HepG2 (cell line): Measurements from ENCODE around the gene RAP1GAP2. TPM values are rescaled to one million over a fixed set of nuclear protein-coding genes. Genes with fewer than 3 reads are reported as not detected.

Experiments
- DDIT3 ChIP-seq: sonication (generic); formaldehyde crosslinking; IDR thresholded peaks from 2 replicates; pipeline ENCODE4 v1.4.0; 2020; ENCODE audit warnings: mild to moderate bottlenecking, missing genetic modification reagents
- DNMT1 ChIP-seq: sonication (generic); formaldehyde crosslinking; IDR thresholded peaks from 2 replicates; pipeline ENCODE4 v1.5.1; 2020; ENCODE audit warnings: mild to moderate bottlenecking, missing genetic modification reagents
- ELF1 ChIP-seq: sonication (generic); formaldehyde crosslinking; IDR thresholded peaks from 2 replicates; pipeline ENCODE4 v1.4.0; 2020; ENCODE audit warnings: missing genetic modification reagents
- GPBP1L1 ChIP-seq: sonication (generic); formaldehyde crosslinking; IDR thresholded peaks from 2 replicates; pipeline ENCODE4 v1.5.0; 2020; ENCODE audit warnings: mild to moderate bottlenecking, missing genetic modification reagents
- GPN1 ChIP-seq: sonication (generic); formaldehyde crosslinking; IDR thresholded peaks from 2 replicates; pipeline ENCODE4 v1.5.1; 2020; ENCODE audit warnings: missing genetic modification reagents, borderline replicate concordance
- MEF2D ChIP-seq: sonication (generic); formaldehyde crosslinking; IDR thresholded peaks from 2 replicates; pipeline ENCODE4 v1.5.1; 2020; ENCODE audit warnings: mild to moderate bottlenecking, missing genetic modification reagents
- MLX ChIP-seq: IDR thresholded peaks from 2 replicates; pipeline ENCODE4 v1.6.1; 2016
- NR2F1 ChIP-seq, 2 experiments: fragments of 450-650 bp in 1 of 2; formaldehyde crosslinking in 1 of 2; IDR thresholded peaks; 2 replicates each; pipeline versions ENCODE4 v1.5.0 to v1.6.1; 2016 to 2020; ENCODE audit warnings: mild to moderate bottlenecking in 1 of 2, missing compliant biosample characterization in 1 of 2, missing genetic modification reagents in 1 of 2, moderate library complexity in 1 of 2
- REXO4 ChIP-seq: sonication (generic); formaldehyde crosslinking; IDR thresholded peaks from 2 replicates; pipeline ENCODE4 v1.8.0; 2022; ENCODE audit warnings: missing genetic modification reagents, mild to moderate bottlenecking, borderline replicate concordance
- SMARCE1 ChIP-seq: fragments of 450-650 bp; IDR thresholded peaks from 2 replicates; pipeline ENCODE4 v1.6.1; 2017; ENCODE audit warnings: borderline replicate concordance
- THYN1 ChIP-seq: sonication (generic); formaldehyde crosslinking; IDR thresholded peaks from 2 replicates; pipeline ENCODE4 v1.8.1; 2023; ENCODE audit warnings: low read depth, mild to moderate bottlenecking, moderate library complexity, missing genetic modification reagents, borderline replicate concordance
- ZBTB21 ChIP-seq: sonication (generic); formaldehyde crosslinking; IDR thresholded peaks from 2 replicates; pipeline ENCODE4 v1.4.0; 2020; ENCODE audit warnings: missing genetic modification reagents
- ZNF205 ChIP-seq: IDR thresholded peaks from 2 replicates; pipeline ENCODE4 v1.6.1; 2018; ENCODE audit warnings: missing biosample characterization, missing genetic modification reagents
- ZNF350 ChIP-seq: sonication (generic); formaldehyde crosslinking; IDR thresholded peaks from 2 replicates; pipeline ENCODE4 v1.4.0; 2020; ENCODE audit warnings: mild to moderate bottlenecking, low read depth, missing genetic modification reagents, borderline replicate concordance
- ZNF431 ChIP-seq: sonication (generic); formaldehyde crosslinking; IDR thresholded peaks from 2 replicates; pipeline ENCODE4 v1.9.0; 2022; ENCODE audit warnings: missing genetic modification reagents, low read depth, mild to moderate bottlenecking, borderline replicate concordance
- ZNF512B ChIP-seq: sonication (generic); formaldehyde crosslinking; IDR thresholded peaks from 2 replicates; pipeline ENCODE4 v1.5.1; 2020; ENCODE audit warnings: missing genetic modification reagents, mild to moderate bottlenecking, borderline replicate concordance
- ZNF7 ChIP-seq: IDR thresholded peaks from 2 replicates; pipeline ENCODE4 v1.6.1; 2016; ENCODE audit warnings: missing biosample characterization, missing genetic modification reagents
- ZSCAN20 ChIP-seq: sonication (generic); formaldehyde crosslinking; IDR thresholded peaks from 2 replicates; pipeline ENCODE4 v1.4.0; 2020; ENCODE audit warnings: missing genetic modification reagents, mild to moderate bottlenecking, borderline replicate concordance
- ZSCAN31 ChIP-seq: sonication (generic); formaldehyde crosslinking; IDR thresholded peaks from 2 replicates; pipeline ENCODE4 v1.5.0; 2020; ENCODE audit warnings: low read depth, mild to moderate bottlenecking, missing genetic modification reagents
- polyA plus RNA-seq, 8 experiments: library from polyadenylated mRNA; depleted of rRNA in 3 of 8; stranded (reverse) in 7 of 8; unstranded in 1 of 8; fragments of >200 nt; fragmentation: Illumina TruSeq in 4 of 8; extraction: Trizol in 4 of 8; gene quantifications; 2 replicates each; pipeline versions ENCODE4 v1.2.1 to v1.2.3, GENCODE V29; 2011 to 2016; ENCODE audit warnings: low read depth in 4 of 8, missing spikeins in 1 of 8, mixed read lengths in 1 of 8; ENCODE audit not compliant: insufficient read depth in 1 of 8
- total RNA-seq, 5 experiments: library from RNA; depleted of rRNA; stranded (reverse); fragments of >200 nt; fragmentation: Illumina TruSeq; extraction: Trizol; gene quantifications; 2 replicates each; pipeline ENCODE4 v1.2.3, GENCODE V29; 2016; ENCODE audit warnings: low read depth in 1 of 5
- TF ChIP-seq, protein P1 (sequence below): sonication (generic); formaldehyde crosslinking; IDR thresholded peaks from 2 replicates; pipeline ENCODE4 v1.9.0; 2022; ENCODE audit warnings: missing genetic modification reagents, mild to moderate bottlenecking, borderline replicate concordance
- TF ChIP-seq, protein P2 (sequence below): sonication (generic); formaldehyde crosslinking; conservative IDR thresholded peaks from 2 replicates; pipeline ENCODE4 v1.4.0; 2020; ENCODE audit warnings: missing genetic modification reagents

Gene RAP1GAP2
- total and polyA plus RNA-seq, 2 of the 13 experiments (the other 11 are each of a cell fraction or from before 2014, with no cell fraction given), result 10.9 to 12.0 TPM

DNA sequence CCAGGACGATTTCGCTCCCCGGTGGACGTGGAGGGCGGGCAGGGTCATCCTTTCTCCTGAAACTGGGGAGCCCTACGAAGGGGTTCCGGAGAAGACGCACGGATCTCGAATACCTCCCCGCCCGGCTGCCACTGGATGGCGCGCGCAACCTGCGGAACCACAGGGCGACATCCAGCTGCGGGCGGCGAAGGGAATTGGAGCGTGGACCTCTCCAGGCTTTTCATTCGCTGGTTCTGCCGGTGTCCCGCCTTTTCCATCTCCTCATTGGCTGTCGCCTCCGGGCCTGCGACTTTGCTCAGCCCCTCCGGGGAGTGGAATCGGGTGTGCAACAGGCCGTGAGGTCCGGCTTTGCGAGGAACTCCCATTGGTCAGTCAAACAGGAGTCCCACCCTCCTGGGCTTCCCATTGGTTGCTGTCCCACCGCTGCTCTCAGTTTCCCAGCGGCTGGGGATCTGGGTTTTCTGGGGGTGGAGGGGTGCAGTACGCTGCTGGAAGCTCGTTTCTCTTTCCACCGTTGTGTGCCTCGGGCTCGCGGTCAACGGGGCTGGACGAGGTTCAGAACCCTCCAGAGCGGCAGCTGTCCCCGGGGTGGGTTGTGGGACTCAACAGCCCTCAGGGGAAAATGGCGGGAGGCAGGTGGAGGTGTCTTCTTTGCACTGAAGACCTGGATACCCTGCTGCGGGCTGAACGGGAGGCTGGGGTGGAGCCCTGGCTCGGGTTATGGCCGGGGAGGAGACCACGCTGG is 252.7 kb downstream of the RAP1GAP2 start (continued):
- TF ChIP-seq DNMT1 (CRISPR knock-in tag) (no peak), NR2F1 (CRISPR knock-in tag; IDR thresholded peaks at IDR 0.05) (no peak), ZNF7 (CRISPR knock-in tag) (no peak), ZSCAN31 (no peak), ZNF431 (CRISPR knock-in tag) (no peak), ZNF350 (CRISPR knock-in tag) (no peak), GPBP1L1 (CRISPR knock-in tag) (no peak), ELF1 (no peak; the same call in 1 of the 2 replicates), ZSCAN20 (CRISPR knock-in tag) (no peak), ZNF512B (CRISPR knock-in tag) (no peak), ZBTB21 (no peak), THYN1 (CRISPR knock-in tag) (no peak), GPN1 (no peak), SMARCE1 (no peak), ZNF205 (CRISPR knock-in tag) (no peak), REXO4 (CRISPR knock-in tag) (no peak), DDIT3 (CRISPR knock-in tag) (no peak), MEF2D (CRISPR knock-in tag) (no peak), MLX (CRISPR knock-in tag) (no peak)
- TF ChIP-seq, protein P1, sequence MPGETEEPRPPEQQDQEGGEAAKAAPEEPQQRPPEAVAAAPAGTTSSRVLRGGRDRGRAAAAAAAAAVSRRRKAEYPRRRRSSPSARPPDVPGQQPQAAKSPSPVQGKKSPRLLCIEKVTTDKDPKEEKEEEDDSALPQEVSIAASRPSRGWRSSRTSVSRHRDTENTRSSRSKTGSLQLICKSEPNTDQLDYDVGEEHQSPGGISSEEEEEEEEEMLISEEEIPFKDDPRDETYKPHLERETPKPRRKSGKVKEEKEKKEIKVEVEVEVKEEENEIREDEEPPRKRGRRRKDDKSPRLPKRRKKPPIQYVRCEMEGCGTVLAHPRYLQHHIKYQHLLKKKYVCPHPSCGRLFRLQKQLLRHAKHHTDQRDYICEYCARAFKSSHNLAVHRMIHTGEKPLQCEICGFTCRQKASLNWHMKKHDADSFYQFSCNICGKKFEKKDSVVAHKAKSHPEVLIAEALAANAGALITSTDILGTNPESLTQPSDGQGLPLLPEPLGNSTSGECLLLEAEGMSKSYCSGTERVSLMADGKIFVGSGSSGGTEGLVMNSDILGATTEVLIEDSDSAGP (CRISPR knock-in tag), result peak; percentile 76; the same call in 1 of the 2 replicates
- TF ChIP-seq, protein P2, sequence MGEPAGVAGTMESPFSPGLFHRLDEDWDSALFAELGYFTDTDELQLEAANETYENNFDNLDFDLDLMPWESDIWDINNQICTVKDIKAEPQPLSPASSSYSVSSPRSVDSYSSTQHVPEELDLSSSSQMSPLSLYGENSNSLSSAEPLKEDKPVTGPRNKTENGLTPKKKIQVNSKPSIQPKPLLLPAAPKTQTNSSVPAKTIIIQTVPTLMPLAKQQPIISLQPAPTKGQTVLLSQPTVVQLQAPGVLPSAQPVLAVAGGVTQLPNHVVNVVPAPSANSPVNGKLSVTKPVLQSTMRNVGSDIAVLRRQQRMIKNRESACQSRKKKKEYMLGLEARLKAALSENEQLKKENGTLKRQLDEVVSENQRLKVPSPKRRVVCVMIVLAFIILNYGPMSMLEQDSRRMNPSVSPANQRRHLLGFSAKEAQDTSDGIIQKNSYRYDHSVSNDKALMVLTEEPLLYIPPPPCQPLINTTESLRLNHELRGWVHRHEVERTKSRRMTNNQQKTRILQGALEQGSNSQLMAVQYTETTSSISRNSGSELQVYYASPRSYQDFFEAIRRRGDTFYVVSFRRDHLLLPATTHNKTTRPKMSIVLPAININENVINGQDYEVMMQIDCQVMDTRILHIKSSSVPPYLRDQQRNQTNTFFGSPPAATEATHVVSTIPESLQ (CRISPR knock-in tag), result no peak
